CD4-positive, alpha-beta T cell (primary cell): Measurements from ENCODE around the gene VDAC2. TPM values are rescaled to one million over a fixed set of nuclear protein-coding genes. Genes with fewer than 3 reads are reported as not detected.

Experiments
- ATAC-seq: fragments of 200-7000 bp; cut with Tn5 transposase; one replicate; pipeline ENCODE4 v1.10.0; 2022; ENCODE audit warnings: mild to moderate bottlenecking; ENCODE audit not compliant: poor library complexity
- CTCF ChIA-PET: fragments of 350-600 bp; sonication (Branson Sonifier 250); formaldehyde crosslinking; loops from one replicate; lab custom pipeline; 2021; ENCODE audit warnings: antibody characterized with exemption, inconsistent platforms; lab: Charles Lee
- POLR2A ChIA-PET: fragments of 350-600 bp; sonication (Branson Sonifier 250); formaldehyde crosslinking; loops from one replicate; lab custom pipeline; 2021; ENCODE audit warnings: antibody characterized with exemption, inconsistent platforms; lab: Charles Lee
- DNase-seq, 14 experiments: peaks; one replicate each; pipeline ENCODE4 v3.0.0-alpha.2; 2013 to 2020; ENCODE audit warnings: mixed read lengths in 2 of 14
- H3K27ac ChIP-seq, 2 donors: one replicate each; pipeline versions ENCODE4 v1.5.1 to v1.7.0; 2013; ENCODE audit warnings: low read length in 2 of 2, low read depth in 1 of 2, mild to moderate bottlenecking in 1 of 2
- H3K27me3 ChIP-seq, 2 experiments: 1 replicate in 1 of 2; 2 replicates in 1 of 2; pipeline versions ENCODE4 v1.6.1 to v1.7.0; 2013; ENCODE audit warnings: low read length in 2 of 2, control low read depth in 1 of 2, mild to moderate bottlenecking in 1 of 2, moderate library complexity in 1 of 2; ENCODE audit not compliant: insufficient read depth in 2 of 2, control insufficient read depth in 1 of 2
- H3K36me3 ChIP-seq: one replicate; pipeline ENCODE4 v1.6.1; 2013; ENCODE audit warnings: low read length, control low read depth; ENCODE audit not compliant: insufficient read depth
- H3K4me1 ChIP-seq: one replicate; pipeline ENCODE4 v1.6.1; 2013; ENCODE audit warnings: low read length, control low read depth; ENCODE audit not compliant: insufficient read depth
- H3K4me3 ChIP-seq: one replicate; pipeline ENCODE4 v1.5.1; 2013; ENCODE audit warnings: mild to moderate bottlenecking, low read length, moderate library complexity
- H3K9me3 ChIP-seq, 2 experiments: 1 replicate in 1 of 2; 2 replicates in 1 of 2; pipeline versions ENCODE4 v1.6.1 to v1.7.0; 2013; ENCODE audit warnings: low read length in 2 of 2, mild to moderate bottlenecking in 2 of 2, control low read depth in 1 of 2, moderate library complexity in 1 of 2; ENCODE audit not compliant: control insufficient read depth in 1 of 2, insufficient read depth in 1 of 2
- H3K27ac Mint-ChIP-seq: one replicate; pipeline ENCODE4 v1.8.0; 2020; ENCODE audit warnings: mixed read lengths
- H3K27me3 Mint-ChIP-seq: one replicate; pipeline ENCODE4 v1.8.0; 2021; ENCODE audit warnings: mixed read lengths
- H3K36me3 Mint-ChIP-seq: one replicate; pipeline ENCODE4 v1.8.0; 2021; ENCODE audit warnings: low read depth, mixed read lengths
- H3K4me1 Mint-ChIP-seq: one replicate; pipeline ENCODE4 v1.8.0; 2021; ENCODE audit warnings: low read depth, mixed read lengths
- H3K4me3 Mint-ChIP-seq: one replicate; pipeline ENCODE4 v1.8.0; 2020; ENCODE audit warnings: mild to moderate bottlenecking, mixed read lengths
- H3K9me3 Mint-ChIP-seq: one replicate; pipeline ENCODE4 v1.8.0; 2020; ENCODE audit warnings: mixed read lengths
- CTCF ChIP-seq: fragments of 200-600 bp; IDR thresholded peaks from one replicate; pipeline ENCODE4 v1.8.0; 2022; ENCODE audit warnings: antibody characterized with exemption, mild to moderate bottlenecking
- intact Hi-C, 2 experiments: fragments of 100-400 bp; cut with DNase I in 1 of 2; cut with micrococcal nuclease in 1 of 2; formaldehyde crosslinking; loops; one replicate each; pipeline versions ENCODE4 v1.15.1 to v1.9.0; 2023 to 2025; cut with DNase I, micrococcal nuclease
- total RNA-seq, 174 experiments: library from RNA in 2 of 174; stranded (reverse) in 2 of 174; gene quantifications; one replicate each; pipeline ENCODE4 v1.2.3 and lab custom pipeline; 2021 to 2026

VDAC2 gene
- total RNA-seq, 2 experiments from 2014 or later = 141 to 147 TPM

- H3K27me3 ChIP-seq = no peaks in the 10 kb centered on the region
- POLR2A ChIA-PET = no interaction called here
- Mint-ChIP-seq H3K9me3 (no peaks in the 10 kb centered on the region), H3K4me3 (no peak overlapping the region), H3K27me3 (peaks cover 5% of the 10 kb centered on the region), H3K36me3 (no peaks in the 10 kb centered on the region), H3K27ac (no peak overlapping the region), H3K4me1 (no peaks in the 10 kb centered on the region)
- no peak overlapping the region for H3K4me3 ChIP-seq
- ATAC-seq (no peak), DNase-seq (no peak)
- intact Hi-C loops = no loop called here
- H3K27ac ChIP-seq = no peak overlapping the region
- no peaks in the 10 kb centered on the region for H3K36me3 ChIP-seq
- no peak for TF ChIP-seq CTCF
- H3K9me3 ChIP-seq = no peaks in the 10 kb centered on the region
- H3K4me1 ChIP-seq = no peaks in the 10 kb centered on the region
- CTCF ChIA-PET = no interaction called here
These were observed 35.9 kb downstream of the VDAC2 start for GRCh38 chr10:75246506-75246905.

- no peaks in the 10 kb centered on the region for H3K36me3 Mint-ChIP-seq
- no peak overlapping the region for H3K4me3 Mint-ChIP-seq
- H3K27me3 ChIP-seq = no peaks in the 10 kb centered on the region
- no peak overlapping the region for H3K27ac ChIP-seq
- no peaks in the 10 kb centered on the region for H3K4me1 ChIP-seq
- no peak overlapping the region for H3K27ac Mint-ChIP-seq
- H3K4me1 Mint-ChIP-seq = no peaks in the 10 kb centered on the region
- intact Hi-C loops = no loop called here
- no peak overlapping the region for H3K4me3 ChIP-seq
- H3K9me3 ChIP-seq = peaks cover 0 to 2% of the 10 kb centered on the region in 2 experiments
- ChIA-PET POLR2A (no interaction called here), CTCF (no interaction called here)
- DNase-seq (no peak), ATAC-seq (no peak)
- H3K9me3 Mint-ChIP-seq = peaks cover 4% of the 10 kb centered on the region
- no peak for TF ChIP-seq CTCF
- no peaks in the 10 kb centered on the region for H3K36me3 ChIP-seq
- H3K27me3 Mint-ChIP-seq = peaks cover 5% of the 10 kb centered on the region
These were observed 37.2 kb downstream of the VDAC2 start for GRCh38 chr10:75247797-75248196.

GRCh38 chr10:75250934-75251333 is 40.3 kb downstream of the VDAC2 start:
- POLR2A ChIA-PET = no interaction called here
- no peak overlapping the region for H3K4me3 Mint-ChIP-seq
- intact Hi-C loops = no loop called here
- H3K9me3 ChIP-seq = peaks cover 4 to 18% of the 10 kb centered on the region in 2 experiments
- no peak overlapping the region for H3K27ac Mint-ChIP-seq
- ATAC-seq (no peak), DNase-seq (no peak)
- peaks cover 13% of the 10 kb centered on the region for H3K9me3 Mint-ChIP-seq
- no peaks in the 10 kb centered on the region for H3K27me3 ChIP-seq
- peaks cover 5% of the 10 kb centered on the region for H3K27me3 Mint-ChIP-seq
- TF ChIP-seq CTCF = no peak
- H3K36me3 ChIP-seq = no peaks in the 10 kb centered on the region
- H3K4me1 ChIP-seq = no peaks in the 10 kb centered on the region
- CTCF ChIA-PET = no interaction called here
- H3K4me3 ChIP-seq = no peak overlapping the region
- no peaks in the 10 kb centered on the region for H3K4me1 Mint-ChIP-seq
- H3K36me3 Mint-ChIP-seq = peaks cover 6% of the 10 kb centered on the region
- no peak overlapping the region for H3K27ac ChIP-seq
